ENCODE data around the gene AOC3.
"Not testable (repeated sequence)": the region's sequence is repeated elsewhere in the genome, so short reads cannot be mapped to it uniquely, and the experiment has no call there.

AOC3 gene

DNA sequence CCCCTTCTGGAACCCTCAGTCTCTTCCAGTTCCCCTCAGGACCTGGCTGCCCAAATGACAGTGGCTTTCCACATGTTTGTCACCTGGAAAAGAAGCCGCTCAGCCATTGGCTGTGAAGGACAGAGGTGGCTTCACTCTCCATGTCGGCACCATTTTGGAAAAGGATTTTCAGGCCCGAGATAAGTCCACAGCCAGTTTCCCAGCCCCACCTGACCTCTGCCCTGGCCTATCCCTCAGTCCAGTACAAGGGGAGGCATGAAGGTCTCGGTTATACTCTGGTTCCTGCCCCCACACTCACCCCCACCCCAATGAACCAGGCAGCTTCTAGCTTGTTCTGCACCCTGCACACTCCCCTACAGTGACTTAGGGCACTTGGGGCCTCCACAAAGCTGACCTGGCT lies 15.2 kb downstream of the AOC3 start:
- no peak for DNase-seq

DNA sequence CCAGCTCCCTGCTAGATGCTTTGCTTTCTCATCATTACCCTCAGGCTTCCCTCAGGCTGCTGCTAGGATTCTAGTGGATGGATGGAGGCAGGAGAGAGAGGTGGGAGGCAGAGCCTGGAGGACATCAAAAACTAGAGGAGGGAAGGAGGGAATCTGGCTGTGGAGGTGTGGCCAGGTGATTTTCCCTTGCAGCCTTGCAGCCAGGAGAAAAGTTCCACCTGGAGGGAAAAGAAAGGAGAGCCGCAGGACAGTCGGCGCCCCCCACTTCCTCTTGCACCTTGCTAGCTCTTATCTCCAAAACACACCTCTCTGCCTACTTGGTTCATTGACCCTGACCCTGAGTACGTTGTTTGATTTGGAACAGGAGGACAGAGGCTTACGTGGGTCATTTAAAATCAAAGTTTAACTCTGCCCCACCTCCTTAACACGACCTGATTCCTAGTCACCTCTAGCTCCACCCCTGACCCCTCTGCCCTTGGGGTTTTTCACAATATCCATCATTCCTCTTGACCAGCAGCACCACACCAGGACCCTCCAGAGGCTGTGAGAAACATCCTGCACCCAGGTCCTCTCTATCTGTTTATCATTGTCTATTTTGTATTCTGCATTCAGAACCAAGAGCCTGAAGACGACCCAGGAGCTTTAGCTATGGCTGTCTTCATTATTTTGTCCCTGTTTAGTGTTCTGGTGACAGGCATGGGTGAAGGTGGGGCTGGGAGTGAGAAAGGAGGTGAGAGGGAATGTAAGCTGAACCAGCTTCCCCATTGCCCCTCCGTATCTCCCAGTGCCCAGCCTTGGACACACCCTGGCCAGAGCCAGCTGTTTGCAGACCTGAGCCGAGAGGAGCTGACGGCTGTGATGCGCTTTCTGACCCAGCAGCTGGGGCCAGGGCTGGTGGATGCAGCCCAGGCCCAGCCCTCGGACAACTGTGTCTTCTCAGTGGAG lies 15.9 kb downstream of the AOC3 start:
- DNase-seq, result no peak

GRCh38 chr17:42867694-42868261 lies 16.8 kb downstream of the AOC3 start:
- not testable (repeated sequence) for DNase-seq

GRCh38 chr17:42868338-42868737 lies 17.3 kb downstream of the AOC3 start:
- no peak for DNase-seq

GRCh38 chr17:42871647-42872046 lies 20.6 kb downstream of the AOC3 start:
- DNase-seq, result no peak

- DNase-seq, result no peak
These were observed 21.4 kb downstream of the AOC3 start for GRCh38 chr17:42872251-42872965.

DNA sequence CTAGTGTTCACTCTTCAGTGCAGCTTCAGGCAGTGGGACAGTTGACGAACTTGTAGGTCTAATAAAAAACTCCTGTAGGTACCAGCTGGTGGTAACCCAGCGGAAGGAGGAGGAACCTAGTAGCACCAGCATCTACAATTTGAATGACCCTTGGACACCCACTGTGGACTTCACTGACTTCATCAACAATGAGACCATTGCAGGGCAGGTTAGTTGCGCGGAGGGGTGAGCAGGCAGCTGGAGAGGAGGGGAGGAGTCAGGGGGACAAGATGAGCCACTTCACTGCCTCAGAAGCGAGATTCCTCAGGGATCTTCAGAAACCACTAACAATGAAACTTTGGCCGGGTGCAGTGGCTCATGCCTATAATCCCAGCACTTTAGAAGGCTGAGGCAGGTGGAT lies 22.3 kb downstream of the AOC3 start:
- DNase-seq, result no peak

- DNase-seq, result not testable (repeated sequence)
These were observed 23.1 kb downstream of the AOC3 start for GRCh38 chr17:42873932-42874695.

DNA sequence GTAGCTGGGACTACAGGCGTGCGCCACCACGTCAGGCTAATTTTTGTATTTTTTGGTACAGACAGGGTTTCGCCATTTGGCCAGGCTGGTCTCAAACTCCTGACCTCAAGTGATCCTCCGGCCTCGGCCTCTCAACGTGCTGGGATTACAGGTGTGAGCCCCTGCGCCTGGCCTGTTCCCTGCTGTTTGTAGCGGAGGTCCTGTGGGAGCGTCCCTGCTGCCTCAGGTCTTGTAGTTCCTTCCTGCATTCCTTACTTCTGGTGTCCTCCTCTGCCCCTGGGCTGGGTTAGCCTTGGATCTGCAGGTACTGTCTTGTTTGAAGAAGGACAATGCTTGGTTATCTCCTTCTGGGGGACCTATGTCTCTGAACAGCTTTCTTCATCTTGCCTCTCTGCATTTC lies 26.0 kb downstream of the AOC3 start:
- DNase-seq, result no peak

DNA sequence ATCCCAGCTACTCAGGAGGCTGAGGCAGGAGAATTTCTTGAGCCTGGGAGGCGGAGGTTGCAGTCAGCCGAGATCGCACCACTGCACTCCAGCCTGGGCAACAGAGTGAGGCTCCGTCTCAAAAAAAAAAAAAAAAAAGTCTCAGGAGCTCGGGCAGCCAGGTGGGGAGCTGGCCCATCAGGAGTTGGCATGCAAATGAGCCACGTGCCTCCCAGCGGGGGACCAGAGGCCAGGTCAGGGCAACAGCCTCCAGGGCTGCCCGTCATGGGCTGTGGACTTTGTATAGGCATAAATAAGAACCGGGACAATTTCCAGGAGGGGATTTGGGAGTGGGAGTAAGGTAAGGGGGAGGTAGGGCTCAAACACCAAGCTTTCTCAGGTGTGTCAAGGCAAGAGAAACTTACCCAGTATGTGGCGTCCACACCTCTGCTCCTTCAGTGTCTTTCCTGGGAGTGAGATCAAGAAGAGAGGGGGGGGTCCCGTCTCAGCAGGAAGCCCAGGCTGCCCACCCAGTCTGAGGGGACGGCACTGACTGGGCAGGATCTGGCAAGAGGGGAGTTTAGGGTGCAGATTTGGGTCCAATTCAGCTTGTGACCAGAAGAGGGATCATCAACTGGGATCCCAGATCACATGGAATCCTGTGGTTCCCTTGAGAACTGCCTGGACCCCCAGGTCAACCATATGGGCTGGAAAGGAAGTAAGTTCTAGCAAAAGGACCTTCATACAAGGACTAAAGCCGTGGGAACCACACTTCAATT lies 27.3 kb downstream of the AOC3 start:
- DNase-seq, result no peak

- DNase-seq, result no peak
These were observed 28.1 kb downstream of the AOC3 start for GRCh38 chr17:42878924-42879595.

GRCh38 chr17:42879596-42879985 lies 28.6 kb downstream of the AOC3 start:
- DNase-seq, result no peak

DNA sequence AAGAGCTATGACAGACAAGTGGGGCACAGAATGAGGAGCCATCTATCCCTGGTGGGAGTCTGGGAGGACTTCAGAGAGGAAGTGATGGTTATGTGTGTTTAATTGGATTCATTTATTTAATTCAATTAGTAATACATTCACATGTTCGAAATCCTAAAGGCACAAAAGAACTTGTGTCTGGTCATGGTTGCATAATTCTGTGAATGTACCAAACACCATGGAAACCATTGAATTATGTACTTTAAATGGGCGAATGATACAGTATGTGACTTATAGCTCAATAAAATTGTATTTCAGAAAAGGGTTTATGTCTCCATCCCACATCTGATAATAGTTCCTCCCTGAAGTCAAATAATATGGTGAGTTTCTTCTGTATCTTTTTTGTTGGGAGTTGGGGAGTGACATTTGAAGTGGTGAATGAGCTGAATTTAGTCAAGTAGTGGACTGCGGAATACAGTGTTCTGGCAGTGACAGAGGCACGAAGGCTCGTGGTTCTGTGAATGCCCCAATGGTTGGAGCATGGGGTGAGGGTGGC lies 29.8 kb downstream of the AOC3 start:
- peak in 1 of 56 donors; percentile 4 for DNase-seq

GRCh38 chr17:42881706-42882105 lies 30.7 kb downstream of the AOC3 start:
- not testable (repeated sequence) for DNase-seq

DNA sequence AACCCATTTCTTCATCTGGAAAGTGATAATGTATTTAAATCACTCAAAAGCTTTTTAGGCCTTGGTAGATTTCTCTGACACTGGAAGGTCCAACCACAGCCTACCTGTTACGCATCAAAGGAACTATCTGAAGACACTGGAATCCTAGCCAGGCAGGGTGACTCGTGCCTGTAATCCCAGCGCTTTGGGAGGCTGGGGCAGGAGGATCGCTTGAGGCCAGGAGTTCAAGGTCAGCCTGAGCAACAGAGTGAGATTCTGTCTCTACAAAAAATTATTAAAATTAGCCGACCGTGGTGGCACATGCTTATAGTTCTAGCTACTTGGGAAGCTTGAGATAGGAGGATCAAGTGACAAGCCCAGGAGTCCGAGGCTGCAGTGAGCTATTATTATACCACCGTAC lies 31.2 kb downstream of the AOC3 start:
- DNase-seq, result no peak

GRCh38 chr17:42883802-42884558 lies 33.0 kb downstream of the AOC3 start:
- no peak for DNase-seq

- DNase-seq, result not testable (repeated sequence)
These were observed 34.8 kb downstream of the AOC3 start for GRCh38 chr17:42885806-42886205.

DNA sequence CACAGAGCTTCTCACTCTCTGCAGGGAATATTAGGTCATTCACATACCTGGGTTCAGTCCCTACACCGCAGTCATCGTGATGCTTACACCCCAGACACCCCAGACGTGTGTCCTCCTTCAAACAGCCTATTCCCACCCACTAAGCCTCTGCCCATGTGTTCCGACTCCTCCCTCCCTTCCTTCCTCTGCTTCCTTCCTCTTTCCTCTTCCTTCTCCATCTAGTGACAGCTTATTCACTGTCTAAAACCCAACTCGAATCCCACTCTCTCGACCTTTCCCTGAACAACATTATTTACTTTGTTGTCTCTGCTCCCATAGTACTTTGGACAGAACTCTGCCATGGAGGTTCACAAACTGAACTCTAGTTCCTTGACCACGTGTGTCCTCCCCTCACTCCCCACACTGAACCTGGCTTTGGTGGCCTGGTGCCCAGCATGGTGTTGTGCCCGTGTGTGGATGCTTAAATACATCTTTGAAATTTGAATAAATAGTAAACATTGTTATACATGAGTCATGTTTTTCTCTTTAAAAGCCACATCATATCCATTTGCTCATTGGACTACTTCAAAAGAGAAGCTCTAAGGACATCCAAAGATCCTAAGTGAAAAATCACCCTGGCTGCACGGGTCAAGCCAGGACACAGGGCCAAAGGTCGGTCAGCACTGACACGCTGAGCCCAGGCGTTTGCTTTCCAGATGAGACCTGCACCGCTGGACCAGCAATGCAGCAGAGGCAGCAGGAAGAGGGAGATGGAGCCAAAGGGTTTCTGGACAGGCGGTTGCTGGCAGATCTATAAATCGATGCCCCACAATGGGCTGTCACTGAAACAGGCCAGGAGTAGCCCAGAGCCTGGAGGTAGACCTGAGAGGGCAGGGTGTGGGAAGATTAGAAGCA lies 35.5 kb downstream of the AOC3 start:
- no peak for DNase-seq

Measured in nucleus accumbens (tissue), 56 donors.